PC-3 (cell line): ENCODE measurements around the gene GGA1.
"Not testable (repeated sequence)": the region's sequence is repeated elsewhere in the genome, so short reads cannot be mapped to it uniquely, and the experiment has no call there.

Experiments used
- EZH2 ChIP-seq: fragments of 300-600 bp; sonication (generic); IDR thresholded peaks from one replicate; pipeline ENCODE4 v1.6.1; 2017; ENCODE audit warnings: antibody characterized with exemption, mild to moderate bottlenecking, low read length; ENCODE audit not compliant: unreplicated experiment
- TF ChIP-seq, protein P1 (sequence below): fragments of 300-600 bp; sonication (generic); conservative IDR thresholded peaks from 2 replicates; pipeline ENCODE4 v1.5.1; 2017; ENCODE audit warnings: antibody characterized with exemption, low read depth, mild to moderate bottlenecking, low read length

DNA sequence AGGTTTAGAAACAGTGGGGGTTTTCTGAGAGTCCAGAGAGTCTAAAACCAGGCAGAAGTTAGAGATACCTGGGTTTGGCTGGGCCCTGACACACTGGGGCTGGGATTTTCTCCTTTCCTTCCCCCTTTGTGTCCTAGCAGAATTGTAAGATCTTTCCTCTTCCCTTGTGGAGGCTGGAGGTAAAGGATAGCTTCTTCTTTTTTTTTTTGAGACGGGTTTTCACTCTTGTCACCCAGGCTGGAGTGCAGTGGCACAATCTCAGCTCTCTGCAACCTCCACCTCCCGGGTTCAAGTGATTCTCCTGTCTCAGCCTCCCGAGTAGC lies 1.5 kb downstream of the GGA1 start:
- TF ChIP-seq, protein P1, sequence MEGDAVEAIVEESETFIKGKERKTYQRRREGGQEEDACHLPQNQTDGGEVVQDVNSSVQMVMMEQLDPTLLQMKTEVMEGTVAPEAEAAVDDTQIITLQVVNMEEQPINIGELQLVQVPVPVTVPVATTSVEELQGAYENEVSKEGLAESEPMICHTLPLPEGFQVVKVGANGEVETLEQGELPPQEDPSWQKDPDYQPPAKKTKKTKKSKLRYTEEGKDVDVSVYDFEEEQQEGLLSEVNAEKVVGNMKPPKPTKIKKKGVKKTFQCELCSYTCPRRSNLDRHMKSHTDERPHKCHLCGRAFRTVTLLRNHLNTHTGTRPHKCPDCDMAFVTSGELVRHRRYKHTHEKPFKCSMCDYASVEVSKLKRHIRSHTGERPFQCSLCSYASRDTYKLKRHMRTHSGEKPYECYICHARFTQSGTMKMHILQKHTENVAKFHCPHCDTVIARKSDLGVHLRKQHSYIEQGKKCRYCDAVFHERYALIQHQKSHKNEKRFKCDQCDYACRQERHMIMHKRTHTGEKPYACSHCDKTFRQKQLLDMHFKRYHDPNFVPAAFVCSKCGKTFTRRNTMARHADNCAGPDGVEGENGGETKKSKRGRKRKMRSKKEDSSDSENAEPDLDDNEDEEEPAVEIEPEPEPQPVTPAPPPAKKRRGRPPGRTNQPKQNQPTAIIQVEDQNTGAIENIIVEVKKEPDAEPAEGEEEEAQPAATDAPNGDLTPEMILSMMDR = not testable (repeated sequence)
- not testable (repeated sequence) for TF ChIP-seq EZH2
